HepG2 (cell line): ENCODE data around the gene LRRC72. TPM values are rescaled to one million over a fixed set of nuclear protein-coding genes. Genes with fewer than 3 reads are reported as not detected.

Experiments
- ATAC-seq: fragments of 200-7000 bp; cut with Tn5 transposase; 3 replicates; pipeline ENCODE4 v1.9.1; 2020; ENCODE audit warnings: mild to moderate bottlenecking, moderate library complexity
- BruUV-seq: library from RNA; stranded (reverse); fragments of 400-500 nt; replicated peaks from 2 replicates; lab custom pipeline; 2021; lab: Mats Ljungman, UMichigan
- CTCF ChIA-PET: fragments of 300-600 bp; formaldehyde crosslinking; extraction: SDS; loops from one replicate; lab custom pipeline; 2021; ENCODE audit warnings: low total read pairs, inconsistent platforms, low intra/inter-chr PET ratio; lab: Yijun Ruan, JAX
- POLR2A ChIA-PET: fragments of 350-600 bp; sonication (Branson Sonifier 250); formaldehyde crosslinking; loops from one replicate; lab custom pipeline; 2020; ENCODE audit warnings: antibody characterized with exemption, inconsistent platforms; lab: Yijun Ruan, JAX
- DNase-seq: peaks from one replicate; pipeline ENCODE4 v3.0.0-alpha.2; 2015; ENCODE audit warnings: low spot score
- FAIRE-seq: peaks from 3 replicates; lab custom pipeline; 2011; peaks lifted over from hg19 to GRCh38; lab: Jason Lieb, UNC
- H2AFZ ChIP-seq: one replicate; pipeline ENCODE4 v1.6.1; 2011; ENCODE audit warnings: low read length, inconsistent platforms
- H3K27ac ChIP-seq: fragments of 300-600 bp; 3 replicates; pipeline ENCODE4 v1.8.0; 2011; ENCODE audit warnings: mixed run types, mild to moderate bottlenecking, mixed read lengths, low read length, inconsistent platforms; ENCODE audit not compliant: insufficient read depth; ENCODE audit errors: extremely low read length
- H3K27me3 ChIP-seq, 2 experiments: fragments of 200-600 bp in 1 of 2; 2 replicates in 1 of 2; 3 replicates in 1 of 2; pipeline versions ENCODE4 v1.6.0 to v1.8.0; 2011; ENCODE audit warnings: low read length in 2 of 2, mild to moderate bottlenecking in 2 of 2, moderate library complexity in 2 of 2, inconsistent platforms in 1 of 2; ENCODE audit not compliant: insufficient read depth in 2 of 2, control insufficient read depth in 1 of 2
- H3K36me3 ChIP-seq, 2 experiments: fragments of 200-600 bp in 1 of 2; replicated peaks in 1 of 2; 2 replicates in 1 of 2; 3 replicates in 1 of 2; pipeline versions ENCODE4 v1.5.1 to v1.8.0; 2011; ENCODE audit warnings: low read length in 2 of 2, inconsistent platforms in 1 of 2; ENCODE audit not compliant: insufficient read depth in 2 of 2, control insufficient read depth in 1 of 2
- H3K4me1 ChIP-seq: 2 replicates; pipeline ENCODE4 v1.5.1; 2012; ENCODE audit warnings: low read length, inconsistent platforms; ENCODE audit not compliant: insufficient read depth
- H3K4me2 ChIP-seq: 2 replicates; pipeline ENCODE4 v1.6.0; 2011; ENCODE audit warnings: low read depth, low read length, inconsistent platforms
- H3K4me3 ChIP-seq, 3 experiments: fragments of 200-600 bp in 1 of 3; sonication (generic), shearing (Covaris generic) in 1 of 3; replicated peaks in 1 of 3; 2 replicates each; pipeline ENCODE4 v1.5.1; 2011 to 2016; ENCODE audit warnings: low read length in 3 of 3, inconsistent platforms in 2 of 3, low read depth in 2 of 3, mild to moderate bottlenecking in 2 of 3, control low read depth in 1 of 3, mixed read lengths in 1 of 3; ENCODE audit not compliant: insufficient read depth in 1 of 3
- H3K79me2 ChIP-seq: one replicate; pipeline ENCODE4 v1.6.1; 2011; ENCODE audit warnings: low read length, inconsistent platforms; ENCODE audit not compliant: insufficient read depth
- H3K9ac ChIP-seq: 2 replicates; pipeline ENCODE4 v1.6.0; 2011; ENCODE audit warnings: mild to moderate bottlenecking, low read depth, low read length, inconsistent platforms; ENCODE audit not compliant: insufficient read depth
- H3K9me3 ChIP-seq: 2 replicates; pipeline ENCODE4 v1.5.1; 2012; ENCODE audit warnings: mild to moderate bottlenecking, low read length
- H4K20me1 ChIP-seq: 2 replicates; pipeline ENCODE4 v1.6.0; 2011; ENCODE audit warnings: inconsistent platforms, mild to moderate bottlenecking, low read length, moderate library complexity; ENCODE audit not compliant: insufficient read depth
- ETV6 ChIP-seq: sonication (generic); formaldehyde crosslinking; conservative IDR thresholded peaks from 2 replicates; pipeline ENCODE4 v1.4.0; 2020; ENCODE audit warnings: missing genetic modification reagents
- MEIS2 ChIP-seq: sonication (generic); formaldehyde crosslinking; IDR thresholded peaks from 2 replicates; pipeline ENCODE4 v1.9.0; 2021; ENCODE audit warnings: mild to moderate bottlenecking, missing genetic modification reagents
- ZNF629 ChIP-seq: sonication (generic); formaldehyde crosslinking; conservative IDR thresholded peaks from 2 replicates; pipeline ENCODE4 v1.5.0; 2020; ENCODE audit warnings: missing genetic modification reagents
- WGBS: methylation state at CpG from one replicate; pipeline ENCODE4 v1.1.6; 2017; ENCODE audit warnings: low lambda C conversion rate; 5-methylcytosine and 5-hydroxymethylcytosine counted together
- in situ Hi-C: cut with HindIII; loops from 2 replicates; pipeline ENCODE4 v1.10.0; 2017; ENCODE audit warnings: low pct_unique_long_range_greater_than_20kb; ENCODE audit not compliant: extremely low pct_ligation_motif_present
- intact Hi-C: fragments of 100-400 bp; cut with micrococcal nuclease; formaldehyde crosslinking; loops from one replicate; pipeline ENCODE4 v1.10.0; 2022; ENCODE audit not compliant: unreplicated experiment
- polyA plus RNA-seq, 8 experiments: library from polyadenylated mRNA; depleted of rRNA in 3 of 8; stranded (reverse) in 7 of 8; unstranded in 1 of 8; fragments of >200 nt; fragmentation: Illumina TruSeq in 4 of 8; extraction: Trizol in 4 of 8; gene quantifications; 2 replicates each; pipeline versions ENCODE4 v1.2.1 to v1.2.3, GENCODE V29; 2011 to 2016; ENCODE audit warnings: low read depth in 4 of 8, missing spikeins in 1 of 8, mixed read lengths in 1 of 8; ENCODE audit not compliant: insufficient read depth in 1 of 8
- total RNA-seq, 5 experiments: library from RNA; depleted of rRNA; stranded (reverse); fragments of >200 nt; fragmentation: Illumina TruSeq; extraction: Trizol; gene quantifications; 2 replicates each; pipeline ENCODE4 v1.2.3, GENCODE V29; 2016; ENCODE audit warnings: low read depth in 1 of 5
- TF ChIP-seq, protein P1 (sequence below): sonication (generic); formaldehyde crosslinking; IDR thresholded peaks from 2 replicates; pipeline ENCODE4 v1.4.0; 2020; ENCODE audit warnings: low read depth, mild to moderate bottlenecking, missing genetic modification reagents
- TF ChIP-seq, protein P2 (sequence below), 2 experiments: sonication (generic) in 1 of 2; formaldehyde crosslinking in 1 of 2; IDR thresholded peaks; 2 replicates each; pipeline versions ENCODE4 v1.6.1 to v1.9.0; 2014 to 2022; ENCODE audit warnings: antibody characterized with exemption in 1 of 2, borderline replicate concordance in 1 of 2, inconsistent platforms in 1 of 2, low read depth in 1 of 2, missing genetic modification reagents in 1 of 2
- TF ChIP-seq, protein P3 (sequence below): sonication (generic); formaldehyde crosslinking; IDR thresholded peaks from 2 replicates; pipeline ENCODE4 v1.4.0; 2020; ENCODE audit warnings: missing genetic modification reagents, borderline replicate concordance

LRRC72 gene
- total and polyA plus RNA-seq, 2 of the 13 experiments (the other 11 are each of a cell fraction or from before 2014, with no cell fraction given), result not detected

DNA sequence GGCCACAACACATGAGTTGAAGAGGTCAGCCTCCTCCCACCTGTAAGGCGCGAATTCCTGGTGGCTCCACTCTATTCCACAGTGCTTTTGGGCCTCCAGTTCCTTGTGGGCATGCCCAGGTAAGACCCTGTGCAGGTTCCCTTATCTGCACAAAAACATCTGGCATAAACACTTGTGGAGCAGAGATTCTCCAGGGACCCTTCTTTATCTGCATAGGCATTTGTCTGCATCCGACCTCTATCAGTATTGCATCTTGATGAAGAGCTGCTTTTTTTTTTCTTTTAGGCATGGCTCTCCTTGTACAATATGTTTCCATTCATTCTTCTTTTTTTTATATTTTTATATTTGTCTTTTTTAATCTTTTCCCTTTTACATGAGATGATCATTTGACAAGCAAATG, 60.5 kb downstream of the LRRC72 start:
- no peak overlapping the region for H3K27ac ChIP-seq
- peaks cover 0 to 3% of the 10 kb centered on the region in 2 experiments; a peak in 1 of 5 replicates for H3K27me3 ChIP-seq
- in situ Hi-C loops (no loop called here), intact Hi-C loops (no loop called here)
- no peaks in the 10 kb centered on the region for H3K79me2 ChIP-seq
- no peaks in the 10 kb centered on the region for H4K20me1 ChIP-seq
- no peak overlapping the region for H3K4me3 ChIP-seq
- no peaks in the 10 kb centered on the region for H3K4me1 ChIP-seq
- TF ChIP-seq, protein P1, sequence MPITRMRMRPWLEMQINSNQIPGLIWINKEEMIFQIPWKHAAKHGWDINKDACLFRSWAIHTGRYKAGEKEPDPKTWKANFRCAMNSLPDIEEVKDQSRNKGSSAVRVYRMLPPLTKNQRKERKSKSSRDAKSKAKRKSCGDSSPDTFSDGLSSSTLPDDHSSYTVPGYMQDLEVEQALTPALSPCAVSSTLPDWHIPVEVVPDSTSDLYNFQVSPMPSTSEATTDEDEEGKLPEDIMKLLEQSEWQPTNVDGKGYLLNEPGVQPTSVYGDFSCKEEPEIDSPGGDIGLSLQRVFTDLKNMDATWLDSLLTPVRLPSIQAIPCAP, result no peak
- TF ChIP-seq, protein P2, sequence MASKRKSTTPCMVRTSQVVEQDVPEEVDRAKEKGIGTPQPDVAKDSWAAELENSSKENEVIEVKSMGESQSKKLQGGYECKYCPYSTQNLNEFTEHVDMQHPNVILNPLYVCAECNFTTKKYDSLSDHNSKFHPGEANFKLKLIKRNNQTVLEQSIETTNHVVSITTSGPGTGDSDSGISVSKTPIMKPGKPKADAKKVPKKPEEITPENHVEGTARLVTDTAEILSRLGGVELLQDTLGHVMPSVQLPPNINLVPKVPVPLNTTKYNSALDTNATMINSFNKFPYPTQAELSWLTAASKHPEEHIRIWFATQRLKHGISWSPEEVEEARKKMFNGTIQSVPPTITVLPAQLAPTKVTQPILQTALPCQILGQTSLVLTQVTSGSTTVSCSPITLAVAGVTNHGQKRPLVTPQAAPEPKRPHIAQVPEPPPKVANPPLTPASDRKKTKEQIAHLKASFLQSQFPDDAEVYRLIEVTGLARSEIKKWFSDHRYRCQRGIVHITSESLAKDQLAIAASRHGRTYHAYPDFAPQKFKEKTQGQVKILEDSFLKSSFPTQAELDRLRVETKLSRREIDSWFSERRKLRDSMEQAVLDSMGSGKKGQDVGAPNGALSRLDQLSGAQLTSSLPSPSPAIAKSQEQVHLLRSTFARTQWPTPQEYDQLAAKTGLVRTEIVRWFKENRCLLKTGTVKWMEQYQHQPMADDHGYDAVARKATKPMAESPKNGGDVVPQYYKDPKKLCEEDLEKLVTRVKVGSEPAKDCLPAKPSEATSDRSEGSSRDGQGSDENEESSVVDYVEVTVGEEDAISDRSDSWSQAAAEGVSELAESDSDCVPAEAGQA (IDR thresholded peaks at IDR 0.05; ENCODE audit: low read depth), result no peak
- TF ChIP-seq, protein P2 (CRISPR knock-in tag; IDR thresholded peaks at IDR 0.05; ENCODE audit: borderline replicate concordance), result no peak
- TF ChIP-seq ETV6, result no peak
- TF ChIP-seq MEIS2 (CRISPR knock-in tag), result no peak
- TF ChIP-seq, protein P3, sequence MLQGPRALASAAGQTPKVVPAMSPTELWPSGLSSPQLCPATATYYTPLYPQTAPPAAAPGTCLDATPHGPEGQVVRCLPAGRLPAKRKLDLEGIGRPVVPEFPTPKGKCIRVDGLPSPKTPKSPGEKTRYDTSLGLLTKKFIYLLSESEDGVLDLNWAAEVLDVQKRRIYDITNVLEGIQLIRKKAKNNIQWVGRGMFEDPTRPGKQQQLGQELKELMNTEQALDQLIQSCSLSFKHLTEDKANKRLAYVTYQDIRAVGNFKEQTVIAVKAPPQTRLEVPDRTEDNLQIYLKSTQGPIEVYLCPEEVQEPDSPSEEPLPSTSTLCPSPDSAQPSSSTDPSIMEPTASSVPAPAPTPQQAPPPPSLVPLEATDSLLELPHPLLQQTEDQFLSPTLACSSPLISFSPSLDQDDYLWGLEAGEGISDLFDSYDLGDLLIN (CRISPR knock-in tag), result no peak
- TF ChIP-seq ZNF629 (CRISPR knock-in tag), result no peak
- H3K4me2 ChIP-seq, result no peak overlapping the region
- H2AFZ ChIP-seq, result no peak overlapping the region
- 68% methylated on average over 3 of the region's 3 CpGs for WGBS
- no peak for FAIRE-seq
- BruUV-seq, result no TSS peak
- no peak for DNase-seq
- no peaks in the 10 kb centered on the region for H3K36me3 ChIP-seq
- no peak for ATAC-seq
- no peaks in the 10 kb centered on the region for H3K9me3 ChIP-seq
- ChIA-PET CTCF (no interaction called here), POLR2A (no interaction called here)
- H3K9ac ChIP-seq, result no peak overlapping the region
